ENCODE results near the gene ARHGEF4.

Gene ARHGEF4

GRCh38 chr2:130916438-130916705 lies 79.7 kb downstream of the ARHGEF4 start:
- no peak for DNase-seq (ENCODE audit: extremely low spot score)
- no peak for TF ChIP-seq CTCF (IDR thresholded peaks at IDR 0.05; ENCODE audit: control extremely low read depth, extremely low read depth, low read depth, missing control alignments)
- CTCF ChIA-PET = interaction anchor here (7.8 kb wide), 1 partner anchor 119 kb away, joined by 55 read pairs; no protein-coding TSS in a partner anchor
- POLR2A ChIA-PET = no interaction called here

GRCh38 chr2:130917006-130917688 lies 80.4 kb downstream of the ARHGEF4 start:
- TF ChIP-seq CTCF (IDR thresholded peaks at IDR 0.05; ENCODE audit: control extremely low read depth, extremely low read depth, low read depth, missing control alignments) = no peak
- DNase-seq (ENCODE audit: extremely low spot score) = no peak
- POLR2A ChIA-PET = no interaction called here
- CTCF ChIA-PET = interaction anchor here (1.1 to 7.8 kb wide), 2 partner anchors 10 to 120 kb away, joined by 3 to 55 read pairs; no protein-coding TSS in a partner anchor

- POLR2A ChIA-PET = no interaction called here
- CTCF ChIA-PET = interaction anchor here (1.1 to 7.8 kb wide), 2 partner anchors 9 to 121 kb away, joined by 3 to 55 read pairs; no protein-coding TSS in a partner anchor
Observed at GRCh38 chr2:130918393-130918792, 81.7 kb downstream of the ARHGEF4 start.

GRCh38 chr2:130920415-130921163 lies 83.9 kb downstream of the ARHGEF4 start:
- TF ChIP-seq CTCF (IDR thresholded peaks at IDR 0.05; ENCODE audit: control extremely low read depth, extremely low read depth, low read depth, missing control alignments) = peak; percentile 83
- ChIA-PET CTCF (interaction anchor here (0.6 to 5.2 kb wide), 16 partner anchors 8 to 146 kb away, joined by 3 to 74 read pairs (median 4); partner anchors contain the start of gene ARHGEF4), POLR2A (no interaction called here)
- peak; percentile 66 for DNase-seq (ENCODE audit: extremely low spot score)

More at GRCh38 chr2:130918393-130918792, 81.7 kb downstream of the ARHGEF4 start:
- no peak for DNase-seq (ENCODE audit: extremely low spot score)
- TF ChIP-seq CTCF (IDR thresholded peaks at IDR 0.05; ENCODE audit: control extremely low read depth, extremely low read depth, low read depth, missing control alignments) = no peak

- ChIA-PET POLR2A (no interaction called here), CTCF (interaction anchor here (0.6 to 5.2 kb wide), 16 partner anchors 8 to 146 kb away, joined by 3 to 74 read pairs (median 4); partner anchors contain the start of gene ARHGEF4)
- DNase-seq (ENCODE audit: extremely low spot score) = no peak
- no peak for TF ChIP-seq CTCF (IDR thresholded peaks at IDR 0.05; ENCODE audit: control extremely low read depth, extremely low read depth, low read depth, missing control alignments)
Observed at GRCh38 chr2:130921164-130921476, 84.4 kb downstream of the ARHGEF4 start.

- TF ChIP-seq CTCF (IDR thresholded peaks at IDR 0.05; ENCODE audit: control extremely low read depth, extremely low read depth, low read depth, missing control alignments) = no peak
- no peak for DNase-seq (ENCODE audit: extremely low spot score)
- POLR2A ChIA-PET = no interaction called here
- CTCF ChIA-PET = interaction anchor here (1.5 to 5.2 kb wide), 2 partner anchors 37 to 126 kb away, joined by 3 to 74 read pairs; no protein-coding TSS in a partner anchor
Observed at GRCh38 chr2:130922417-130922816, 85.7 kb downstream of the ARHGEF4 start.
